ENCODE results near the gene AHNAK.

The AHNAK gene

GRCh38 chr11:62445314-62445740 lies 101.3 kb downstream of the AHNAK start:
- DNase-seq: peak in 1 of 10 donors; percentile 25

GRCh38 chr11:62444835-62445234 lies 101.8 kb downstream of the AHNAK start:
- intact Hi-C loops (cut with DNase I): no loop called here
- peak in 1 of 10 donors; percentile 29 for DNase-seq

More at GRCh38 chr11:62445314-62445740, 101.3 kb downstream of the AHNAK start:
- intact Hi-C loops (cut with DNase I): no loop called here

DNA sequence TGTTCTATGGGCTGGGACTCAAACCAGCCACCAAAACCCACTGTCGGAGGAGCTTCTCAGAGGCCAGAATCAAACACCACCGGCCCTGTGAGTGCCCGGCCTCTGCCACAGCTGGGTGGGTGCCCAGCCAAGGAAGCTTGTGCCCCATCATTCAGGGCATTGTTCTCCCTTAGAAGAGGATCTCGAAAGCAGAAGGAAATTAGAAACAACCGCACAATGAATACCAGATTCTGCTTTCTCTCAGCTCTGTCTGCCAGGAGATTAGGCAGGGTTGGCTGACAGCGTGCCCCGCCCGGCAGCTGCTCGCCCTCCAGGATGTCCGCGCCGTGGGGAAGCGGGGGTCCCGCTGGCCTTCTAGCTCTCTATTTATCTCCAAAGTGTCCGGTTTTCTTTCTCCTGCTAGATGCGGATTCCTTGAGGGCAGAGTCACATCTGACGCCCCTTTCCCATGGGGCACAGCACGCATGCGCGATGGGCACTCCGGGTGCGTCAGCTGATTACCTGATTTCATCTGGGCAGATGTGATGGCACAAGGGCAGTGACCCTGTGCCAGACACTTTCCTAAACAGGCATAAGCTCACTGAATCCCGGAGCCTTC lies 102.3 kb downstream of the AHNAK start:
- DNase-seq: peak; percentile 20 to 93 (median 60)
- intact Hi-C loops (cut with DNase I): no loop called here

DNA sequence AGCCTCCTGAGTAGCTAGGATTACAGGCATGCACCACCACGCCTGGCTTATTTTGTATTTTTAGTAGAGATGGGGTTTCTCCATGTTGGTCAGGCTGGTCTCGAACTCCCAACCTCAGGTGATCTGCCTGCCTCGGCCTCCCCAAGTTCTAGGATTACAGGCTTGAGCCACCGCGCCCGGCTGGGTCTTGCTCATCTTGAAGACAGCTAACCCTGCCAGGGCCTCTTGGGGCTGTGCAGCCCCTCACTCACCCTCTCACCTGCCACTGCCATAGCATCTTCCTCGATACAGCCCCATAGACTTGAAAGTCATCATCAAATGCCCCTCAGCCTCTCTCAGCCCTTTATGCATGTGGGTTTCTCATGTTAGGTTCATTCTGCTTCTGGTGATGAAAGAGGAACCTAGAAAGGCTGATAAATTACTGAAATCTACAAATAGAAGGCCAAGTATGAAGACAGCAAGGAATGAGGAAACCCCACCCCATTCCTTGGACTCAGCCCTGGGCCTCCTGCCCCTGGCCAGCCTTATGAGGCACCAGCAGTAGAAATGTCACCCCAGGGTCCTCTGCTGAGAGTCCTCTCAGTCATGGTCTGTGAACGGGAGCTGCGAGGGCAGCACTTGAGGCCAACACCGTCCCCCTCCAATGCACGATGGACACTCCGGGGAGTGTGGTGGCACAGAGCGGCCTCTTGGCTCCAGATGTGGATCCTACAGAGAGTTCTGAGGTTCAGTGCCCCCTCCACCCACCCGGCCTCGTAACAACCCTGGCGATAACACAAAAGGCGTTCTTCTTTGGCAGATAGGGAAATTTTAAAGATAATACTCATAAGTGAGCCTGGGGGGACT lies 103.0 kb downstream of the AHNAK start:
- peak in 1 of 10 donors; percentile 62 for DNase-seq
- intact Hi-C loops (cut with DNase I): no loop called here

DNA sequence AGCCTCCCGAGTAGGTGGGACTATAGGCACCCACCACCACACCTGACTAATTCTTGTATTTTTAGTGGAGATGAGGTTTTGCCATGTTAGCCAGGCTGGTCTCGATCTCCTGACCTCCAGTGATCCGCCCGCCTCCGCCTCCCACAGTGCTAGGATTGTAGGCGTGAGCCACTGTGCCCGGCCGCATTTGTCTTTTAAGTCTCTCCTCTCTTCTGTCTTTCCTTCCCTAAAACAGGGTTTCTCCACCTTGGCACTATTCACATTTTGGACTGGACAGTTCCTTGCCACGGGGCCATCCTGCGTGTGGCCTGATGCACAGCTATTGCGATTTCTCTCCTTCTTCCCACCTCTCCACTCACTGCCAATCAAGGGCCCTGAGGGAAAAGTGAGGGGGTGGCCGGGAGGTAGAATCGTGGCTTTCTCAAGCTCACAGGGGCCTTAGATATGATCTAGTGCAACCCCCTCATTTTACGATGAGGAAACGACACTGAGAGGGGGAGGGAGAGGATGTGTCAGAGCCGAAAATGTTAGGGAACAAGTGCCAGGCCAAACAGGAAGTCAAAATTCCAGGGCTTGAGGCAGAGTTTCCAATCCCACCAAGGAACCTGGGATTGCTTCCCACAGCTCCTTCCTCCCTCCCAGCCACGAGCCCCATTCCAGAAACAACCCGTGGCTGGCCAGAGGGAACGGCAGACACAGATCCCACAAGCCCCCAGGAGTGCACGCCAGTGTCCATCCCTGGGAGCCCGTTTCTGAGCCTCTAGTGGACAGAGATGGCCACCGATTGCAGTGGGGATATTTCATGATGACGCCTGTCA lies 106.6 kb downstream of the AHNAK start:
- intact Hi-C loops (cut with DNase I): no loop called here
- no peak for DNase-seq

GRCh38 chr11:62438641-62439040 lies 108.0 kb downstream of the AHNAK start:
- intact Hi-C loops (cut with DNase I): no loop called here
- DNase-seq: no peak

DNA sequence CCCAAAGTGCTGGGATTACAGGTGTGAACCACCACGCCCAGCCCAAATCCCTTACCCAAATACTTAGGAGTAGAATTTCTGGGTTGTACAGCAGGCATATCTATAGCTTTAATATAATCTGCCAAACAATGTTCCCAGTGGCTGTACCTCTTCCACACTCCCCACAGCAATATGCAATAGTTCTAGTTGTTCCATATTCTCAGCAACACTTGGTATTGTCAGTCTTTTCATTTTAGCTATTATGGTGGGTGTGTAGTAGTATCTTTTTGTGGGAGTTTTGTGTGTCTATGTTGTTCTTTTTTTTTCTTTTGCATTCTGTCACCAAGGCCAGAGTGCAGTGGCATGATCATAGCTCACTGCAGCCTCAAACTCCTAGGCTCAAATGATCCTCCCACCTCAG lies 109.0 kb downstream of the AHNAK start:
- intact Hi-C loops (cut with DNase I): no loop called here
- no peak for DNase-seq

DNA sequence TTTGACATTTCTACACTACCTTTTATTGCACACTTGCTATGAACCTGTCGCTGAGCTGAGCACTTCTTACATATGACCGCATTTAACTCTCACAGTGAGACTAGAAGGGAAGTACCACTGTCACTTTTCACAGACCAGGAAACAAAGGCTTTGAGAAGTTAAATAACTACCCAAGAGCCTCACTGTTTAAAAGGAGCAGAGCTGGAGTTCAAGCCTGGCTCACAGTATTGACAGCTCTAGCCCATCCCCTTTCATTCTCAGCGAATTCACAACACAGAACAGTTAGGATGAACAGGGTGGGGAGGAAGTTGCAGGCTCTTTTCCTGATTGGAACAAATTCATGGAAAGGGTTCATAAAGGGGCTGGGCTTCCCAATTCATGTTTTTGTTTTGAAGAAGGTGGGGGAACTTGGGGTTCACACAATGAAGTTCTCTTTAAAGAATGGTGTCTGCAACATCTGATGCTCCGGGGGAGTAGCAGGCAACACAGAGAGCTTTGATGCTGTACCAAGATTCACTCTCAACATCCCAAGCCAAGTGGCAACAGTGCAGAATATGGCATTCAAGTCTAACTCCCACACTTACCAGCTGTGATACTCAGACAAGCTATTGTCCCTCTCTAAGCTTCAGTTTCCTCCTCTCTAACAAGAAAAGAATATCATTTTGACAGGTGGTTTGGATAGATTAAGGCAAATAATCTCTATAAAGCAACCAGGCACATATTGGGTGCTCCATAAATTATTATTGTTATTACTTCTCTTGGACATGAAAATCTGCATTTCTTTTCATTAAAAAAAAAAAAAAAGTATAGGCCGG lies 110.6 kb downstream of the AHNAK start:
- peak in 2 of 10 donors; percentile 17 to 75 for DNase-seq
- intact Hi-C loops (cut with DNase I): no loop called here

DNA sequence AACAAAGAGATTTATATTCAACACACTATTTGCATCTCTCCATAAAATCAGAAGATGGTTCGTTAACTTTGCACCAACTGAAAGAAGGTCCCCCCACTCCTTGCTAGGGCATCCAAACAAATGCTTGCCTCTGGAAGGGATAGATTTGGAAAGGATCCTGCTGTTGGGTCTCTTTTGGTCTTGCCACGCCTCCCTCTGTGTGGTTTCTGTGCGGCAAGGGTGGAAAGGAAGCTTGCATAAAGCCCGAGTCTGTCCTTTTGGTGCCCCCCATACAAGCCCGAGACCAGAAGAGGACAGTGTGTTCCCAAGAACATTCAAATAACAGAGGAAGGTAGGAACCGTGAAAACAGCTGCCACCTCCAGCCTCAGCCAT lies 112.7 kb downstream of the AHNAK start:
- intact Hi-C loops (cut with DNase I): no loop called here
- no peak for DNase-seq

- DNase-seq: no peak
- intact Hi-C loops (cut with DNase I): no loop called here
These were observed 113.3 kb downstream of the AHNAK start for GRCh38 chr11:62433141-62433903.

DNA sequence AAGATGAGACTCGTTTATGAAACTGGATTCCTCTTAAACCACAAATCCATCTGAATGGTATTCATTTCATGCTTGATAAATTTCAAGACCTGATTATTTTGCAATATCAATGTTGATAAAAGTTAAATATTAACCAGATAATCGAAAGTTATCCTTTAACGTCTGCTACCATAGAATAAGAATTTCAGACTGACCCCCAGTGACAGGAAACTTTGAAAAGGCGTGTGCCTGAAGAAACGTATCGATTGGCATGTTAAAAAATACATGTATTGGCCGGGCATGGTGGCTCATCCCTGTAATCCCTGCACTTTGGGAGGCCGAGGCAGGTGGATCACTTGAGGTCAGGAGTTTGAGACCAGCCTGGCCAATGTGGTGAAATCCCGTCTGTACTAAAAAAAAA lies 113.9 kb downstream of the AHNAK start:
- intact Hi-C loops (cut with DNase I): no loop called here

GRCh38 chr11:62431171-62431901 lies 115.3 kb downstream of the AHNAK start:
- intact Hi-C loops (cut with DNase I): no loop called here
- DNase-seq: no peak

More for the DNA sequence above, 113.9 kb downstream of the AHNAK start:
- DNase-seq: no peak

DNA sequence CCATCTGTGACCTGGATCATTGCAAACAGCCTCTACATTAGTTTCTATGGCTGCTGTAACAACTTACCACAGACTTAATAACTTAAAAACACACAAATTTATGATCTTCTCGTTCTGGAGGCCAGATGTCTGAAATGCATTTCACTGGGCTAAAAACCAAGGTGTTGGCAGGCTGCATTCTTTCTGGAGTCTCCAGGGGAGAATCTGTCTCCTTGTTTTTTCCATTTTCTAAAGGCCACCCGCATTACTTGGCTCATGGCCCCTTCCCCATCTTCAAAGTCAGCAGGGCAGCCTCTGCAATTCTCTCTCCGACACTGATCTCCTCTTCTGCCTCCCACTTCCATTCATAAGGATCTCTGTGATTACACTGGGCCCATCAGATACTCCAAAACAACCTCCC lies 116.2 kb downstream of the AHNAK start:
- intact Hi-C loops (cut with DNase I): no loop called here
- no peak for DNase-seq

DNA sequence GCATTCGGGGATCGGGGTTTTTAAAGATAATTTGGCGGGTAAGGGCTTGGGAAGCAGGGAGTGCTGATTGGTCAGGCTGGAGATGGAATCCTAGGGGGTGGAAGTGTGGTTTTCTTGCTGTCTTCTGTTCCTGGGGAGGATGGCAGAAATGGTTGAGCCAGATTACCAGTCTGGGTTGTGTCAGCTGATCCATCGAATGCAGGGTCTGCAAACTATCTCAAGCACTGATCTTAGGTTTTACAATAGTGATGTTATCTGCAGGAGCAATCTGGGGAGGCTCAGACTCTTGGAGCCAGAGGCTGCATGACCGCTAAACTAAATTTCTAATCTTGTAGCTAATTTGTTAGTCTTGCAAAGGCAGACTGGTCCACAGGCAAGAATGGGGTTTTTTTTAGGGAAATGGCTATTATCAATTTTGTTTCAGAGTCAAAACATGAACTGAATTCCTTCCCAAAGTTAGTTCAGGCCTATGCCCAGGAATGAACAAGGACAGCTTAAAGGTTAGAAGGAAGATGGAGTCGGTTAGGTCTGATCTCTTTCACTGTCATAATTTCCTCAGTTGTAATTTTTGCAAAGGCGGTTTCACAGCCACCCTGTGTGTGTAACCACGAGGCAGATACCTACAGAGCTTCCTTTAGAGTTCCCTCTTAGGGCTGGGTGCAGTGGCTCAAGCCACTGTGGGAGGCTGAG lies 117.6 kb downstream of the AHNAK start:
- DNase-seq: no peak
- intact Hi-C loops (cut with DNase I): no loop called here

DNA sequence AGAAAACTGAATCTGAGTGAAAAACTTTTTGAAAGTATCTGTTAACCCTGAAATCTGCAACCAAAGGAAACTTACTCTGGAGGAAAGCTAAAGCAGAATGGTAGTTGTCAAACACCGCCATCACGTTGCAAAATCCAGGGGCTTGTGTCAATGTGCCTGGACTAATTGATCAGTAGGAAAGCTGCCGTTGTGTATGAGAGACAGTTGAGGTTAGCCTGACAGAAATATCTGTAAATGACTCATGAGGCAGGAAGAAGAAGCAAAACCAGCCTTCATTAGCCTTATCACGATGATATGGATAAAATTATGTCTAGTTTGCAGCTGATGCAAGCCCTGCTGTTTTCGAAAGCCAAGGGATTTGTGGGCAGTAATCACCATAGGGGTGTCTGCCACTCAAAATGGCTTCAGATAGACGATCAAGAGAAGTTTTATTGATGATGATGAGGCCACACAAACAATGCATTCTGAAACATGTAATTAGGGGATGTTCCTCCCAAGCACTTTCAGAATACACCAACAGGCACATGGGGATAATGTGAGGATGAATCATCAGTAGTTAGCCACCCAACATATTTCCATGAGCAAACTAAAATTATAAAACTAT lies 118.9 kb downstream of the AHNAK start:
- intact Hi-C loops (cut with DNase I): no loop called here
- no peak for DNase-seq

- DNase-seq: peak in 1 of 10 donors; percentile 63
- intact Hi-C loops (cut with DNase I): loop anchor here (5.0 kb wide), 1 partner anchor 139 kb away; no protein-coding TSS in a partner anchor
These were observed 123.6 kb downstream of the AHNAK start for GRCh38 chr11:62423012-62423411.

DNA sequence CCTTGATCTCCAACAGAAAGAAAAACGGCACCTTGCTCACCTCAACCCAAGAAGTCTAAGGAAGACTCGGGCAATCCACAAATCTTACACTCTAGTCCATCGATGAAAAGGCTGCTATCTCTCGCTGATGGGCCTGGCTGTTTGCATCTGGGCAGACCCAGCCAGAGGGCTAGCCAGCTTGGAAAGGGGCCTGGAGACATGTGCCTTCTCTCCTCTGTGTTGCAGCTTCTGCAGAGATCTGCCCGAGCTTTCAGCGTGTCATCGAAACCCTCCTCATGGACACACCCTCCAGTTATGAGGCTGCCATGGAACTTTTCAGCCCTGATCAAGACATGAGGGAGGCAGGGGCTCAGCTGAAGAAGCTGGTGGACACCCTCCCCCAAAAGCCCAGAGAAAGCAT lies 124.6 kb downstream of the AHNAK start:
- DNase-seq: no peak
- intact Hi-C loops (cut with DNase I): loop anchor here (5.0 kb wide), 1 partner anchor 140 kb away; no protein-coding TSS in a partner anchor

DNA sequence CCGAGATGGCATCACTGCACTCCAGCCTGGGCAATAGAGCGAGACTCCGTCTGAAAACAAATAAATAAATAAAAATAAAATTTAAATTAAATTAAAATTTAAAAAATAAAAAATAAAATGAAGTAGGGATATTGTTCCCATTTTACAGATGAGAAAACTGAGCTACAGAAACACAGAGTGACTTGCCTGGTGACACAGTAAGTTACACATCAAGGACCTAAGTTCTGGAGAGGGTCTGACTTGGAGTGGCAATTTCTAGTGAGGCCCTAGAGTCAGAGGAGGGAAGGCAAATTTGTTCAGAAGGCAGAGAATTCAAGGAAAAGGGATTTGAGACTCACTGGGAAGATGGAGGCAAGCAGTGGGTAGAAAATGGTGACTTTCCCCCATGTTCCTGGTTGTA lies 125.7 kb downstream of the AHNAK start:
- intact Hi-C loops (cut with DNase I): loop anchor here (5.0 kb wide), 1 partner anchor 141 kb away; no protein-coding TSS in a partner anchor
- no peak for DNase-seq
